Uterus (tissue), 4 donors: Measurements from ENCODE around the gene IBA57. TPM values are rescaled to one million over a fixed set of nuclear protein-coding genes. Genes with fewer than 3 reads are reported as not detected.

Experiments used
- DNase-seq, 2 donors: peaks; one replicate each; pipeline ENCODE4 v3.0.0-alpha.2; 2019 to 2020
- H3K27ac ChIP-seq, 2 donors: fragments of 200-600 bp; sonication (generic); 1 replicate in 1 of 2; 2 replicates in 1 of 2; pipeline ENCODE4 v1.5.1; 2016 to 2018
- H3K27me3 ChIP-seq, 2 donors: fragments of 200-600 bp; sonication (generic); one replicate each; pipeline ENCODE4 v1.5.1; 2018 to 2019; ENCODE audit warnings: control low read depth in 1 of 2
- H3K36me3 ChIP-seq, 2 donors: fragments of 200-600 bp; sonication (generic); one replicate each; pipeline ENCODE4 v1.5.1; 2019; ENCODE audit warnings: control low read depth in 1 of 2
- H3K4me1 ChIP-seq, 2 donors: fragments of 200-600 bp; sonication (generic); one replicate each; pipeline ENCODE4 v1.5.1; 2018 to 2019; ENCODE audit warnings: control low read depth in 1 of 2
- H3K4me3 ChIP-seq, 2 donors: fragments of 200-600 bp; sonication (generic); 1 replicate in 1 of 2; 2 replicates in 1 of 2; pipeline ENCODE4 v1.5.1; 2018 to 2019; ENCODE audit warnings: mild to moderate bottlenecking in 1 of 2
- H3K9me3 ChIP-seq, 2 donors: fragments of 200-600 bp; sonication (generic); one replicate each; pipeline ENCODE4 v1.5.1; 2019; ENCODE audit warnings: control low read depth in 1 of 2
- CTCF ChIP-seq, 4 experiments: fragments of 200-600 bp in 2 of 4; fragments of 450-650 bp in 2 of 4; sonication (generic) in 2 of 4; IDR thresholded peaks; one replicate each; pipeline ENCODE4 v1.5.1; 2016 to 2019; ENCODE audit warnings: antibody characterized with exemption in 4 of 4, mild to moderate bottlenecking in 2 of 4, moderate library complexity in 1 of 4
- POLR2A ChIP-seq, 2 donors: fragments of 450-650 bp; IDR thresholded peaks; one replicate each; pipeline ENCODE4 v1.6.1; 2016; ENCODE audit warnings: antibody characterized with exemption in 2 of 2, mild to moderate bottlenecking in 1 of 2, moderate library complexity in 1 of 2
- intact Hi-C: fragments of 100-400 bp; cut with DNase I; formaldehyde crosslinking; loops from one replicate; pipeline ENCODE4 v1.15.1; 2023; ENCODE audit warnings: low total_unique reads
- total RNA-seq, 4 donors: library from RNA; depleted of rRNA in 3 of 4; stranded (reverse); fragments of >200 nt in 3 of 4; gene quantifications; one replicate each; pipeline versions ENCODE4 v1.1.0 to v1.2.4, GENCODE V29; 2014 to 2023
- donor health status: DM: yes; HTN: yes; CAD: no.

Gene IBA57
- total RNA-seq, 4 donors from 2014 or later: 3.3 to 13.5 (median 7.5) TPM

DNA sequence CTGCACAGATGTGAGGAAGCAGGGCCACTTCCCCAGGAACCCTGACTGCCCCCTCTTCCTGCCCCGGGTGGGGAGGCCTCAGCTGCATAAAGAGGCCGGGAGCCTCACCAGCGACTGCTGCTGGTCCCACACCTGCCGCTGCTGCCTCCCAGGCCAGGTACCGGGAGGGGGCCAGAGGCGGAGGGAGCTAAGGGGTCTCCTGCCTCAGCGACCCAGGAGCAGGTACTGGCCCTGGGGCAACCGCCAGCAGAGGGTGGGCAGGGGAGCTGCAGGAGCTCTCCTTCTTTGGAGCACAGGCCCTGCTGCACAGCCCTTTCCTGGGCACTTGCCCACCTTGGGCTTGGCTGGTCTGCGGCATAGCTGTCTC is 9.1 kb upstream of the IBA57 start:
- Histone ChIP-seq H3K36me3 (no peaks in the 10 kb centered on the region), H3K4me3 (no peak overlapping the region), H3K4me1 (peaks cover 3 to 5% of the 10 kb centered on the region in 2 donors), H3K9me3 (no peaks in the 10 kb centered on the region), H3K27ac (no peak overlapping the region), H3K27me3 (no peaks in the 10 kb centered on the region)
- intact Hi-C loops: no loop called here
- TF ChIP-seq POLR2A (IDR thresholded peaks at IDR 0.05): no peak
- TF ChIP-seq CTCF (IDR thresholded peaks at IDR 0.05): no peak
- no peak for DNase-seq

DNA sequence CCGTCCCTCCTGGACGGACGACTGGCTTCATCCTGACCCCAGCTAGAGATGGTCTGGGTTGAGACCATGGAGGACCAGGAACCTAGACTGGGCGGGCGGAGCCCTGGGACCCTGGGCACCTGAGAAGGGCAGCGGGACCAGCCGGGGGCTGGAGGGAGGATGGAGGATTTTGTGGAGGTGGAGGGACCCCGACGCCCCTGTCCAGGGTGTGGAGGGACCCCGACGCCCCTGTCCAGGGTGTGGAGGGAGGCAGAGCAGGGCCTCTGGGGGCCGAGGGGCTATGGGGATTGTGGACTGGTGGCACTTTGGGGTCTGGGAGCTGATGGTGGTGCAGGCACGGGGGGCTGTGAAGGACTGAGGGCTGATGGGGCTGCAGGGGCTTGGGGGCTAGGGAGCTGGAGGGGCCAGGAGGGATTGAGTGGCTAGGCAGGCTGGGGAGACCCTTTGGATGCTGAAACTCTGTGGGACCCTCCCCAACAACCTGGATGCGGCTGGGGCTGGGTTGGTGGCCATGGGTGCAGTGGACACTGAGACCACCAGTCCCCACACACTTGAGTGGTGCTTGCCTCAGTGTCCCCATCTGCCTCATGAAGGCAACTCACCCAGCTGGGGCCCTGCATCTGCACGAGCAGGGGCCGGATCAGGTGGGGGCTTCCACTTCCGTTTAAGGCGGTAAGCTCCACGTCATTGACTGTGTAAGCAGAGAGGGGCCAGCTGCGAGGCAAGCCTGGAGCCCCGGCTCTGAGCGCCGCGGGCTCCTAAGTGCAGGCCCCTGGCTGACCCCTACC is 8.5 kb upstream of the IBA57 start:
- Histone ChIP-seq H3K27ac (no peak overlapping the region), H3K36me3 (no peaks in the 10 kb centered on the region), H3K9me3 (no peaks in the 10 kb centered on the region), H3K27me3 (no peaks in the 10 kb centered on the region), H3K4me1 (no peaks in the 10 kb centered on the region), H3K4me3 (no peak overlapping the region)
- intact Hi-C loops: no loop called here
- TF ChIP-seq CTCF (IDR thresholded peaks at IDR 0.05) (no peak), POLR2A (IDR thresholded peaks at IDR 0.05) (no peak)
- no peak for DNase-seq

GRCh38 chr1:228157729-228158126 is 7.9 kb upstream of the IBA57 start:
- H3K4me3 ChIP-seq: no peak overlapping the region
- intact Hi-C loops: no loop called here
- no peak for TF ChIP-seq CTCF (IDR thresholded peaks at IDR 0.05)
- no peaks in the 10 kb centered on the region for H3K9me3 ChIP-seq
- DNase-seq: no peak
- H3K27ac ChIP-seq: no peak overlapping the region
- H3K27me3 ChIP-seq: no peaks in the 10 kb centered on the region
- H3K36me3 ChIP-seq: no peaks in the 10 kb centered on the region
- no peaks in the 10 kb centered on the region for H3K4me1 ChIP-seq

- Histone ChIP-seq H3K27me3 (no peaks in the 10 kb centered on the region), H3K9me3 (no peaks in the 10 kb centered on the region), H3K27ac (no peak overlapping the region), H3K4me3 (no peak overlapping the region), H3K4me1 (peaks cover 0 to 4% of the 10 kb centered on the region in 2 donors), H3K36me3 (no peaks in the 10 kb centered on the region)
- no peak for DNase-seq
- intact Hi-C loops: no loop called here
- TF ChIP-seq POLR2A (IDR thresholded peaks at IDR 0.05) (no peak), CTCF (IDR thresholded peaks at IDR 0.05) (no peak)
Observed at GRCh38 chr1:228158151-228159007, 7.2 kb upstream of the IBA57 start.
